Tibial artery (tissue), 4 donors: Measurements from ENCODE around the gene FEV.
A peak's percentile ranks its signal among the peaks of the same experiment; 100 is the strongest.

Experiments used
- DNase-seq, 2 donors: peaks; one replicate each; pipeline ENCODE4 v3.0.0-alpha.2; 2019
- H3K27ac ChIP-seq, 2 donors: fragments of 200-600 bp; sonication (generic) in 1 of 2; 1 replicate in 1 of 2; 2 replicates in 1 of 2; pipeline ENCODE4 v1.5.1; 2018 to 2019; ENCODE audit warnings: mild to moderate bottlenecking in 1 of 2
- H3K27me3 ChIP-seq, 2 donors: fragments of 200-600 bp; sonication (generic) in 1 of 2; one replicate each; pipeline versions ENCODE4 v1.5.1 to v1.6.0; 2016 to 2019
- H3K36me3 ChIP-seq, 3 donors: fragments of 200-600 bp; sonication (generic) in 2 of 3; one replicate each; pipeline ENCODE4 v1.5.1; 2016 to 2019; ENCODE audit warnings: mild to moderate bottlenecking in 2 of 3
- H3K4me1 ChIP-seq, 4 donors: fragments of 200-600 bp; sonication (generic) in 2 of 4; 1 replicate in 3 of 4; 2 replicates in 1 of 4; pipeline ENCODE4 v1.5.1; 2016 to 2019
- H3K4me3 ChIP-seq, 2 donors: fragments of 200-600 bp; sonication (generic) in 1 of 2; 1 replicate in 1 of 2; 2 replicates in 1 of 2; pipeline ENCODE4 v1.5.1; 2018 to 2019; ENCODE audit warnings: mild to moderate bottlenecking in 2 of 2
- H3K9me3 ChIP-seq, 3 donors: fragments of 200-600 bp; sonication (generic) in 1 of 3; one replicate each; pipeline ENCODE4 v1.5.1; 2016 to 2019
- CTCF ChIP-seq, 2 experiments: fragments of 200-600 bp in 1 of 2; fragments of 450-650 bp in 1 of 2; IDR thresholded peaks; one replicate each; pipeline ENCODE4 v1.5.1; 2017 to 2019; ENCODE audit warnings: antibody characterized with exemption in 2 of 2, mild to moderate bottlenecking in 1 of 2, moderate library complexity in 1 of 2
- intact Hi-C: fragments of 100-400 bp; cut with DNase I; formaldehyde crosslinking; loops from one replicate; pipeline ENCODE4 v1.15.0; 2023; ENCODE audit warnings: low total_unique reads

Gene FEV

DNA sequence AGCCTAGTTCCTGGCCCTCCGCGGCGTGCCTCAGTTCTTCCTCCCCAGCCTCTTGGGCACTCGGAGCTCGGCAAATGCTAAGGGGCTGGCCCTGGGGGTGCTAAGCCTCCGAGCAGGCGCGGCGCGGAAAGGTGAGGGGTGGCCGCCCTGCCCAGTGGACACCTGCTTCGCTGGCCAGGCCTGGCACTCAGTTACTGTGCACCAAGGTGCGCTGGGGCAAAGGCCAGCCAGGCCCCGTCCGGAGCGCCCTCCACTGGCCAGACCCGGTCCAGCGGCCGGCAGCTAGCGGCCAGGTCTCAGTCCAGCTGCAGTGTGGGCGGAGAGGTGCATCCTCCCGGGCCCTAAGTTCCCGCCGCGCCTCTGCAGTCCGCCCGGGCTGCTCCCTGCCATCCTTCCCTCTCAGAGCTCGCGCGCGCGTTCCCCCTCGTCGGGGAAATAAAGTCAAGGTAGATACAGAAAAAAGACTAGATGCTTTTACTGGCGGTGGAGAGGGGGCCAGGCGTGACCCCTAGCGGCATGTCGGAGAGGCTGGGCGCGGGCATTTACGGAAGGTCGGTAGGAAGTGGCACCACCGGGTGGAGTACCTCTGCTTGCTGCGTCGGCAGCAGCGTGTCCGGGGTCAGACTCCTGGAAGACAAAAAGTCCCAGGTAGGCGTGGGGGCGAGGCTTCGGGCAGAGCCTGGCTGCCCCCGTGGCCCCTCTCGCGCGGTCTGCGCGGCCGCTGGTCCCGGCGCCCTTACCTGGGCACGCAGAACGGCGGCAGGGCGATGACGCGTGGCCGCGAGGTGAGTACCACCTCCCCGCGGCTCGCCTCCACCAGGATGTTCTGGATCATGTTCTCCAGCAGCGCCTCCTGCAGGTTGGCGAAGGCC lies 17.6 kb upstream of the FEV start:
- intact Hi-C loops: no loop called here
- TF ChIP-seq CTCF (IDR thresholded peaks at IDR 0.05): peak in 1 of 2 experiments; percentile 24
- H3K27ac ChIP-seq: no peak overlapping the region

DNA sequence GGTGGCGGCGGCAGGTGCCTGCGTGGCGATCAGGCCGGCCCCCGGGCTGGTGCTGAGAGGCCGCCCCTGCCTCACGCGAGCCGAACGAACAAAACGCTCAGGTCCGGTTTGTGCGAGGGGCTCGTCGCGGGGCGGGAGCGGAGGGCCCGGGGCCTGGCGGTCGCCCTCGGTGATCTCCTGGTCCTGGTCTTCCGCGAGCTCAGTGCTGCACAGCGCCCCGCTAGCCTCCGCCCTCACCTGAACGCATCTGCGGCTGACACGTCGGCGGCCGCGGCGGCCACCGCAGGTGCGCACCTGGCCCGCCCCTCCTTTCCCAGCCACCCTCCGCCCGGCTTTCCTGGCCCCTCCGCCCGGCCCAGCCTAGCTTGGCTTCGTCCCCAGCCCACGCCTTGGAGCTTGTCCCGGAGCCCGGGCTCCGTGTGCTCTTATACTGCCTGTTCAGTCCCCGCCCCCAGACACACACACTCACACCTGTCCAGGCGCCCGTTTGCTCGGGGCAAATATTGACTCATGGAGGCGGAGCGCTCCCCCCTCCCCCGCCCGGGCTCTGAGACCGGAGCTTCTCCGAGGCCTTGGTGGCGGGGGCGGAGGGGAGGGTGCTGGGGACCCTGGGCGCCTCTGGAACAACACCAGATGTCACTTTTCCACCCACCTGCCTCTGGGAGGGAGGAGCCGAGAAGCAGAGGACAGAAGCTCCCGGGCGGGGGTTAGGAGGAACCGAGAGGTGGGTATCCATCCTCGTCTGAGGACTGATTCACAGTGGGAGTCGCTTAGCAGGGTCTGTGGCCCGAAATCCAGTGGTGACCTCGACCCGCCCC lies 16.8 kb upstream of the FEV start:
- no peak for TF ChIP-seq CTCF (IDR thresholded peaks at IDR 0.05)
- peaks cover 15 to 97% of the 10 kb centered on the region in 2 donors for H3K27me3 ChIP-seq
- peaks cover 6 to 24% (median 22%) of the 10 kb centered on the region in 4 donors for H3K4me1 ChIP-seq
- intact Hi-C loops: no loop called here
- no peaks in the 10 kb centered on the region for H3K9me3 ChIP-seq
- DNase-seq: no peak
- no peak overlapping the region for H3K27ac ChIP-seq
- H3K4me3 ChIP-seq: no peak overlapping the region
- H3K36me3 ChIP-seq: no peaks in the 10 kb centered on the region

More for the DNA sequence above, 17.6 kb upstream of the FEV start:
- H3K36me3 ChIP-seq: no peaks in the 10 kb centered on the region
- H3K4me3 ChIP-seq: peak overlapping the region in 1 of 2 donors; percentile 5
- H3K4me1 ChIP-seq: peaks cover 6 to 24% (median 22%) of the 10 kb centered on the region in 4 donors
- H3K9me3 ChIP-seq: no peaks in the 10 kb centered on the region
- peaks cover 15 to 95% of the 10 kb centered on the region in 2 donors for H3K27me3 ChIP-seq
- no peak for DNase-seq

GRCh38 chr2:219001100-219001576 lies 16.2 kb upstream of the FEV start:
- intact Hi-C loops: no loop called here
- Histone ChIP-seq H3K27ac (no peak overlapping the region), H3K9me3 (no peaks in the 10 kb centered on the region), H3K36me3 (no peaks in the 10 kb centered on the region), H3K4me3 (no peak overlapping the region), H3K4me1 (peaks cover 6 to 30% (median 25%) of the 10 kb centered on the region in 4 donors), H3K27me3 (peaks cover 15 to 98% of the 10 kb centered on the region in 2 donors)
- no peak for DNase-seq
- TF ChIP-seq CTCF (IDR thresholded peaks at IDR 0.05): no peak

DNA sequence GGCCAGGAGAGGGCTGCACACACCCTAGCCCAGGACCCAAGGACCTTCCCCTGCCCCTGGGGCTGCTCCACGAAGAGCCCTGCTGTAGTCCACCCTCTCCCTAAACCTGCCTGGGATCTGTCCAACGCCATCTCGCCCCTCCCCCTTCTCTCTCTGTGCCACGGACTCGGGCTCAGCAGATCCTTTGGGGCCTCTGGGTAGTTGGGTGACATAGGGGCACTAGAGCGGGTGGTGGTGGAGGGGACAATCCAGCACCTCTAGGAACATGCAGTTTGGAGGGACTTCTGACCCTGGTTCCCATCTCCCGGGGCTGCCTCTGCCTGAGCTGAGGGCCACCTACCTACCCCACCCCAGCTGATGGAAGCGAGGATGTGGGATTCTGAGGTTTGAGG lies 15.6 kb upstream of the FEV start:
- peaks cover 17 to 98% of the 10 kb centered on the region in 2 donors for H3K27me3 ChIP-seq
- no peak for DNase-seq

More for the DNA sequence above, 15.6 kb upstream of the FEV start:
- H3K9me3 ChIP-seq: no peaks in the 10 kb centered on the region
- H3K4me1 ChIP-seq: peaks cover 6 to 35% (median 30%) of the 10 kb centered on the region in 4 donors
- H3K4me3 ChIP-seq: no peak overlapping the region
- intact Hi-C loops: no loop called here
- H3K36me3 ChIP-seq: no peaks in the 10 kb centered on the region
- no peak overlapping the region for H3K27ac ChIP-seq
- TF ChIP-seq CTCF (IDR thresholded peaks at IDR 0.05): no peak
